ENCODE data around the gene TNFSF4.
"Not testable (repeated sequence)": the region's sequence is repeated elsewhere in the genome, so short reads cannot be mapped to it uniquely, and the experiment has no call there.

The TNFSF4 gene

DNA sequence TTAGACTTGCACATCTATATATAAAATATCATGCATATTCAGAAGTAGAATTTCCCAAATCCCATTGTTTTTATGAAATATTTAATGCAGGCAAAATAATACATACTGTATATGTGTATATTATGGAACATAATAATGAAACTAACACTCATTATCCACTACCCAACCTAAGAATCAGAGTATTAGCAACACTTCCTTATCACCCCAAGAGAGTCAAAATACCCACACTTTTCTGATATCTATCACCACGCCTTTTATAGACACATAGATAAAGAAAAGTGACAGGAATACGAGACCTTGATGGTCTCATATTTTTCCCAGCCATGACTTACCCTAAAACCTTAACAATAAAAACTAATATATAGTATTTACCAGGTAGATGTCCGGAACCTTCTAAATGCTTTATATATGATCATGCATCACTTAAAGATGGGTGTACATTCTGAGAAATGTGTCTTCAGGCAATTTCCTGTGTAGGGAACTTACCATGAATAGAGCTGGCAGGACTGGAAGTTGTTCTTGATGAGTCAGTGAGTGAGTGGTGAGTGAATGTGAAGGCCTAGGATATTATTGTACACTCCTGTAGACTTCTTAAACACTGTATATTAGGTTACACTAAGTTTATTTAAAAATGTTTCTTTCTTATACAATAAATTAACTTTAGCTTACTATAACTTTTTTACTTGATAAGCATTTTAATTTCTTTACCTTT lies 45.5 kb downstream of the TNFSF4 start:
- no peak for DNase-seq

DNA sequence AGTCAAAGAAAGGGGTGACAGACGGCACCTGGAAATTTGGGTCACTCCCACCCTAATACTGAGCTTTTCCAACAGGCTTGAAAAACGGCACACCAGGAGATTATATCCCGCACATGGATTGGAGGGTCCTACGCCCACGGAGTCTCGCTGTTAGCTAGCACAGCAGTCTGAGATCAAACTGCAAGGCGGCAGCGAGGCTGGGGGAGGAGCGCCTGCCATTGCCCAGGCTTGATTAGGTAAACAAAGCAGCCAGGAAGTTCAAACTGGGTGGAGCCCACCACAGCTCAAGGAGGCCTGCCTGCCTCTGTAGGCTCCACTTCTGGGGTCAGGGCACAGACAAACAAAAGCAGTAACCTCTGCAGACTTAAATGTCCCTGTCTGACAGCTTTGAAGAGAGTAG lies 53.2 kb downstream of the TNFSF4 start:
- DNase-seq: not testable (repeated sequence)

DNA sequence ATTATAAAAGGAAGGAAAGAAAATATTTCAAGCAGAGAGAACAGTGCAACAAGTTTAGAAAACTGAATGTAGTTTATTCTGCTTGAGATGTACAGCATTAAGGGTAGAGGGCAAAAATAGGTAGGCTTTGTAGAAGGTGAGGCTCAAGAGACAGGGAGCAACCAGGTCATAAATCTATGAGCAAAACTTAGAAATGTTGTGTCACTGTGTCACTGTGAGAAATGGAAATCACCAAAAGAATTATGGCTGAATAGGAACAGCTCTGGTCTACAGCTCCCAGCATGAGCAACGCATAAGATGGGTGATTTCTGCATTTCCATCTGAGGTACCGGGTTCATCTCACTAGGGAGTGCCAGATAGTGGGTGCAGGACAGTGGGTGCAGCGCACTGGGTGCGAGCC lies 53.6 kb downstream of the TNFSF4 start:
- no peak for DNase-seq

DNA sequence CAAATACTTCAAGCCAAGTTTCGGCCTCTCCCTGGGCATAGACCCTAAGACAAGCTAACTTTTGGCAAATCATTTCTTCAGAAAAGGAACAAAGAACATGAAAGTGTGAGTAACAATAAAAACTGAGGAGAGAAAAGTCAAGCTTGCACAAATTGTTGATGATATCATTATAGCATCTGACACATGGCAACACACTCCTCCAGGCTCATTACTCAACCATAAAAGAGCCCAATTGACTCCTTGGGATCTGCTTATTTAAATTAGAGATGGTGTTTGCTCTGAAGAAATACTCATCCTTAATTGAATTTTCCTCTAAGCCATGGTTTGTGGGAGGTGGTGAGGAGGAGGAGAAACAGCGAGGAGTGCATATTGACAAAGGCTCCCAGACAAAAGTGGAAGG lies 54.5 kb downstream of the TNFSF4 start:
- DNase-seq: no peak

DNA sequence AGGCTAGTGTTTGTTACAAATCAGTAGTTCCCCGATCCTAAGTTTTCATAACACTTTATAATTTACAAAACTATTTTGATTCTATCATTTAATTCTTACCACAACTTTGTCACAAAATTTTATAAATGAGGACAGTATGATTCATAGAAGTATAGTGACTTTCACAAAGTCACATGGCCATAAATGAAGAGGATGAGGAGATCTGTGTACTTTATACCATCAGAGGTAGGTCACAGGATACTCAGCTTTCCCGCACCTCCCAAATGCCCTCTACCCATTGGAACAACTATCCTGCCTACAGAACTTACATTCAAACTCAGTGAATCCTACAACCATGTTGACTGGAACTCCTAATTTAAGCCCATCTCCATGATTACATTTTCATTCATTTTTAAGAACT lies 56.3 kb downstream of the TNFSF4 start:
- DNase-seq: no peak

DNA sequence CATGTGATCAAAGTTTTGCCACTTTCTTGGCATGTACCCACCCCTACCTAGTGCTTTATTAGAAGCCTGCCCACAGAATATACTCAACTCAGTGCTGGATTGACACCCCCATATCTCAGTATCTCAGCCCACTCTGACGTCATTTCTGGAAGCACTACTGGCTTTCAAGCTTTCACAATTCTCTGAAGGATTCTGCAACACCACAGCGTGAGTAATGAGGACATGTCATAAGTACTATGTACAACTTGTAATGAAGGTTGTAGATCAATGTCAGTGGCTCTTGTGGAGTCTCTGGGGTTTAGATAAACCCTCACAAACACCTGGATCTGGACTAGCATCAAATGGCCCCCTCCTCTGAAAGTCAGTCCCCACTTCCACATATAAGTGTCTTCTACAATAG lies 57.2 kb downstream of the TNFSF4 start:
- no peak for DNase-seq

DNA sequence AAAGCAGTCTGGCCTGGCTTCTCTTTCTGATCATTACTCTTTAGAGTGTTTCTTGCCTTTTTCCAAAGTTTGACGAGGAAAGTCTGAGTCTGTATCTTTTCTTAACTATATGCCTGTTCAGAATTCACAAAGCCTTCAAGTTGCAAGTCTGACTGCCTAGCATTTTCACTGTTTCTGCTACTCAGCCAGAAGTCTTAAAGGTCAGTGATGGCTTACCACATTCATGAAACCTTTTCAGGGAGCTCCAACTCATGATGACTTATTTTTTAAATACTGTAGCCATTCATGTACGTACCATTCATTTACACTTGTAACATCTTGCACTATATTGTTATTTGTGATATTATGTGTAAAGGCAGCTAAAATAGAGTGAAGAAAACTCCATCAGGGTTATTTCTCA lies 58.2 kb downstream of the TNFSF4 start:
- DNase-seq: no peak

DNA sequence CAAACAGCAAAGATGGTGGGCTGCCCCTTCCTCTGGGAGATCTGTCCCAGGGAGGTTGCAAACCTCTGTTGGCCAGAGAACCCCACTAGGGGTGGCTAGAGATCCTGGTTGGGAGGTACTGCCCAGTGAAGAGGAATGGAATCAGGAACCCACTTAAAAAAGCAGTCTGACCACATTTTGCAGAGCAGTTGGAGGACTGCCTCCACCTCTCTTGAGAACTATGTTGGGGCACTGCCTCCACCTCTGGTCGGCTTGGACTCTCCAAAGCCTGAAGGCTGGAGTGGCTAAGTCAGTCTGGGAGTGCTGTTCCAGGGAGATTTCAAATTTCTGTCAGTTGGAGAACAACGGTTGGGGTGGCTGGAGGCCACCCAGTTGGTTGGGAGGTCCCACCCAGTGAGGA lies 58.6 kb downstream of the TNFSF4 start:
- no peak for DNase-seq

DNA sequence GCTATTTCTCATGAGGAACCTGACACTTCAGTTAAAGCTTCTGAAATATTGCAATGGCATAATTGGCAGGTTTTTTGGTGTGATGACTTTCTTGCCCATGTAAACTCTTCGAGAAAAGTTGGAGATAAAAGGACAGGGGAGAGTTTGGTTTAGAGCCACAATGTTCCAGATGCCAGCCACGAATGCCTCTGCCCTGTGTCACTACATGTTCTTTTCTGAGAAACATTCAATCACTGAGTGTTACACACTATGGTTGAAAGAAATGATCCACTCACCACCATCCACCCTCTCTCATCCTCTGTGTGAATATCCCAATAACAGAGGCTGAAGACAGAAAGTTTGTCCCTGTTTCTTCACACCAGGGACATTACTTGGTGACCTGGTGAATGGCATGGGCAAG lies 66.4 kb downstream of the TNFSF4 start:
- DNase-seq: no peak

DNA sequence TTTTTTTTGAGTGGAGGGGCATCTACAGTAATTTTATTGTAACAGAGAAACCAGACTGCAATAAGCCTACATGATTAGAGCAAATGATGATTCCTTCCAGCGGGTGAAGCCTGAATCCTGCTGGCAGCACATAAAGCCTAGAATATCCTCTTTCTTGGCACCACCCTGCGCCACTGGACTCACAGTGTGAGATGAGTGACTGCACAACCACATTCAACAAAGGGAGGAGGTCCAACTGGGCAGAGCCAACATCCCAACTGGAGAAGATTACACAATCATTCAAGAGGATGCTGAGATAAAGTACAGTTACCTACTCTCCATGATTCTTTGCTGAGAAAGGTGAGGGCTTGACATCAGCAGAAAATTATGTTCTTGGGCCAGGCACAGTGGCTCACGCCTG lies 67.4 kb downstream of the TNFSF4 start:
- no peak for DNase-seq

DNA sequence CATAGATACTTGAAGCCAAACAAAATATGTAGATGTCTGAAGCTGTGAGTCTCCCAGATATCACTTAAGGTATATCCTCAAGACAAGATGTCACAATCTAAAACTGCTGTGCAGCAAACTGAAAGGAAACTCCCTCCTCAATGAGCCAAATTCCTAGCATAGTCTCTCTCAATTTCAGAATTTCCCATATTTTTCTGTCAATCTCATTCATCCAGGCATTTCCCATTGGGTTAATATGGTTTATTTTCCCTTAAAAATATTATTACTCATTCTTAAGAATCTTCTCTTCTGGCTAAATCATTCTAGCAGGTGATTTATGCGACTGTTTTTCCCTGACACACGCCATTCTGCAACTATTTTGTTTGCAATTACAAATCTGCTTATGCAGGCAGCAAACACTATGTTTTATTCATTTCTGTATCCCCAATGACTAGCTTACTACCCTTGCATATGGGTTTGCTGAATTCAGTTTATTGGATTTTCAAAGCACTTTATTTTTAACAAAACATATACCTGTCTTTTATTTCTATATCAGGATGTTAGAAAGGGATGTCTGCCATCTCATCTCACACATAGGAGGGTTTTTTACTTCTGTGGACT lies 69.9 kb downstream of the TNFSF4 start:
- DNase-seq: no peak

DNA sequence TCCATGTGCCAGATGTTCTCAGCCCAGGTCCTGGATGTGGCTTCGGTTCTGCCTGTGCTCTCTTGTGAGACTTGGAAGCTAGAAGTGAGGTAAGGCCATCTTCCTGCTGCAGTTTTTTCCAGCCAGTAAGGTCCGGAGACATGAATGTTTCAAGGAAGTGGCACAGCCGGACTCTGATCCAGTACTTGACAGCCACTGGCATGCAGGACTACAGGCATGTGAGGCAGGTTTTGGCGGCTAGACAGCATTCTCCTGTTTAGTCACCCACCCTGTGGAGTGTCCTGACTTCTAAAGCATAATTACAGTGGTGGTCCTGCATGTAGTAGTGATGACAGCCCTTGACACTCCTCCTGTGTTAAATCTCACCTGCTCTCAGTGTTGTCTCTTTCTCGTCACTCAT lies 72.3 kb downstream of the TNFSF4 start:
- DNase-seq: no peak

DNA sequence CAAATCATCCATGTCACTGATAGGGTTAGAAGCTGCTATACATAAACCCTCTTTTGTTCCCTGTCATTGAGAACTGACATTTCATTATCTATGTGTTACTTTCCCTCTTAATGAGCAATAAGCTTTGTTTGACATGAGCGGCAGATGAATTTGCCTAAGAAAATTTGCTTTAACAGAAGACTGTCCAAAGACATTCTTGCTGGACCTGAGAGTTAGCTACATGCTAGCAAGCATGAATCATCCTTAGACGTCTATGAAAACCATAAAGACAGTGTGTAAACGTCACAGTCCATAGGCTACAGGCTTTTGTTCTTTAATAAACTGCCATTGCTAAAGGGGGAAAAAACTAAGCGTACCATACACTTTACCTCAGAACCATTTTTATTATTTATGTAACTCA lies 73.1 kb downstream of the TNFSF4 start:
- no peak for DNase-seq
